ENCODE measurements around the gene TSPEAR. TPM values are rescaled to one million over a fixed set of nuclear protein-coding genes. Genes with fewer than 3 reads are reported as not detected.
"Not testable (repeated sequence)": the region's sequence is repeated elsewhere in the genome, so short reads cannot be mapped to it uniquely, and the experiment has no call there.

TSPEAR gene
- total and polyA plus RNA-seq, 4 donors = 0.24 to 0.66 (median 0.33) TPM; not detected in 1

DNA sequence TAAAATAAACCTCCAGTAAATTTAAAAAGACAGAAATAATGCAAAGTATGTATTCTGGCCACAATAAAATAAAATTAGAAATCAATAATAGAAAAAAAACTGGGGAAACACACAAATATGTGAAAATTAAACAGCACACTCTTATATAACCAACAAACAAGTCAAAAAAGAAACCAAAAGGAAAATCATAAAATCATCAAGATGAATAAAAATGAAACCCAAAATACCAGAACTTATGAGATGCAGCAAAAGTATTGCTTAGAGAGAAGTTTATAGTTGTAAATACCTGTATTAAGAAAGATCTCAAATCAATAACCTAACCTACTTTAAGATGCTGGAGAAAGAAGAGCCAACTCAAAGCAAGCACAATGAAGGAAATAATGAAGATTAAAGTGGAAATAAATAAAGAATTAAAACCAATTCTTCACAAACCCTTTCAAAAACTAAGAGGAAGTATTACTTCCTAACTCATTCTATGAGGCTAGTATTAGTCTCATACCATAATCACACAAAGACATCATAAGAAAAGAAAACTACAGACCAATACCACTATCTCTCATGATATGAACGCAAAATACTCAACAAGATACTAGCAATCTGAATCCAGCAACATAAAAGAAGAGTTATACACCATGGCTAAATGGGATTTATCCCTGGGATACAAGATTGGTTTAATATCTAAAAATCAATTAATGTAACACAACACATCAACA, 146.3 kb downstream of the TSPEAR start:
- H3K4me3 ChIP-seq (ENCODE audit: low read depth, low read length) = no peak overlapping the region
- no peaks in the 10 kb centered on the region for H3K36me3 ChIP-seq (ENCODE audit: control insufficient read depth, insufficient read depth, low read length)
- no peaks in the 10 kb centered on the region for H3K4me1 ChIP-seq (ENCODE audit: control insufficient read depth, insufficient read depth, low read length)
- no CpG with 5 or more reads among the region's 1 CpG for WGBS (ENCODE audit: insufficient coverage)
- no peak for DNase-seq (ENCODE audit: low read depth in 4 of 6, low spot score in 6 of 6)
- no peak overlapping the region for H3K27ac ChIP-seq (ENCODE audit: low read depth, low read length)
- H3K9me3 ChIP-seq (ENCODE audit: control insufficient read depth, insufficient read depth, low read length) = peaks cover 3% of the 10 kb centered on the region
- no peaks in the 10 kb centered on the region for H3K27me3 ChIP-seq (ENCODE audit: control insufficient read depth, insufficient read depth, low read length)

DNA sequence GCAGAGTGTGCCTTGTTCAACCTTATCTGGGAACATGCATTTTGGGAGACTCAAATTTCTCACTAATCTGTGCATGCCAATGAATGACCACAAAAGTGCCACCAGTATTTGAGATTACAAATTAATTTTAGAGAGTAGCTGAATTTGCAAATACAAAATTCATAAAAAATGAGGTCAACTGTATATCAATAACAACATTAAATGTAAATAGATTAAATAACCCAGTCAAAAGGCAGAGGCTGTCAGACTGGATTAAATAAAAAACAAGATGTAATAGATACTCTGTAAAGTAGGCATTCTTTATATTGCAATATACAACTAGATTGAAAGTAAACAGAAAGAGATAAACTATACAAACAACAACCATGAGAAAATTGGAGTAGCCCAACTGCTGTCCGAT, 147.3 kb downstream of the TSPEAR start:
- WGBS (ENCODE audit: insufficient coverage) = no CpG with 5 or more reads among the region's 1 CpG
- Histone ChIP-seq H3K27ac (ENCODE audit: low read depth, low read length) (no peak overlapping the region), H3K4me1 (ENCODE audit: control insufficient read depth, insufficient read depth, low read length) (no peaks in the 10 kb centered on the region), H3K27me3 (ENCODE audit: control insufficient read depth, insufficient read depth, low read length) (no peaks in the 10 kb centered on the region), H3K4me3 (ENCODE audit: low read depth, low read length) (no peak overlapping the region), H3K9me3 (ENCODE audit: control insufficient read depth, insufficient read depth, low read length) (peaks cover 3% of the 10 kb centered on the region), H3K36me3 (ENCODE audit: control insufficient read depth, insufficient read depth, low read length) (no peaks in the 10 kb centered on the region)
- no peak for DNase-seq (ENCODE audit: low read depth in 4 of 6, low spot score in 6 of 6)

DNA sequence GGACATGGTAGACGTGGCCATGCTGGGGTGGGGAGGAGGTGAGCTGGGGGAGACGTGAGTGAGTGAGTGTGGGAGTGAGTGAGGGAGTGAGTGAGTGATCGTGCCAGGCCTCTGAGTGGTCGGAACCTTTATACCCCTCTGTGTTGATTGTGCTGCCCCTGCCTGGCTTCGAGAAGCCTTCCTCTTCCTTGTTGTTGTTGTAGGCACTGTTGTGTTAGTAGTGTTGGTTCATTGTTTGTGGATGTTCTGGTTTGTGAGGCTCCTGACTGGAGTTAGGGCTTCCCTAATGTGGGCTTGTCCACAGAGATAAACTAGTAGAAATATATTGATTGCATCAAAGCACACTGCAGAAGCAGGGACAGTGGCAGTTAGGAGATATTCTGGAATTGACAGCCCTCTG, 152.7 kb downstream of the TSPEAR start, which contains the start of gene KRTAP10-3:
Gene KRTAP10-3 (minus strand): TSS at position 101 of the 400 bp plus-strand sequence. CDS start 80 bp downstream, at position 21.
- WGBS (ENCODE audit: insufficient coverage) = 69% methylated on average over 5 of the region's 5 CpGs
- no peak within 1 kb of the TSS for H3K27ac ChIP-seq (ENCODE audit: low read depth, low read length)
- H3K9me3 ChIP-seq (ENCODE audit: control insufficient read depth, insufficient read depth, low read length) = peaks cover 3% of the 10 kb centered on the region

DNA sequence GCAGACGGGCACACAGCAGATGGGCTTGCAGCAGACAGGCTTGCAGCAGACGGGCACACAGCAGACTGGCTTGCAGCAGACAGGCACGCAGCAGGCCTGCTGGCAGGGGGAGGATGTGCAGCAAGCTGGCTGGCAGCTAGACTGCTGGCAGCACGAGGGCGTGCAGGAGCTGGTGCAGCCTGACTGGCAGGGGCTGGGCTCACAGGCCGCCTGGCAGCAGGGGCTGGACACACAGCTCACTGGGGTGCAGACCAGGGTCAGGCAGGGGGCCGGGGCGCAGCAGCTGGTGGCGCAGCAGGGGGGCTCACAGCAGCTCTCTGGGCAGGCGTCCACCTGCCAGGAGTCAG, 153.1 kb downstream of the TSPEAR start:
- WGBS (ENCODE audit: insufficient coverage) = 73% methylated on average over 9 of the region's 10 CpGs

More for the DNA sequence above, 152.7 kb downstream of the TSPEAR start, which contains the start of gene KRTAP10-3:
- peaks cover 2% of the 10 kb centered on the region for H3K27me3 ChIP-seq (ENCODE audit: control insufficient read depth, insufficient read depth, low read length)
- no peak within 1 kb of the TSS for H3K4me3 ChIP-seq (ENCODE audit: low read depth, low read length)
- no peak for DNase-seq (ENCODE audit: low read depth in 4 of 6, low spot score in 6 of 6)
- H3K4me1 ChIP-seq (ENCODE audit: control insufficient read depth, insufficient read depth, low read length) = no peaks in the 10 kb centered on the region
- H3K36me3 ChIP-seq (ENCODE audit: control insufficient read depth, insufficient read depth, low read length) = no peaks in the 10 kb centered on the region

DNA sequence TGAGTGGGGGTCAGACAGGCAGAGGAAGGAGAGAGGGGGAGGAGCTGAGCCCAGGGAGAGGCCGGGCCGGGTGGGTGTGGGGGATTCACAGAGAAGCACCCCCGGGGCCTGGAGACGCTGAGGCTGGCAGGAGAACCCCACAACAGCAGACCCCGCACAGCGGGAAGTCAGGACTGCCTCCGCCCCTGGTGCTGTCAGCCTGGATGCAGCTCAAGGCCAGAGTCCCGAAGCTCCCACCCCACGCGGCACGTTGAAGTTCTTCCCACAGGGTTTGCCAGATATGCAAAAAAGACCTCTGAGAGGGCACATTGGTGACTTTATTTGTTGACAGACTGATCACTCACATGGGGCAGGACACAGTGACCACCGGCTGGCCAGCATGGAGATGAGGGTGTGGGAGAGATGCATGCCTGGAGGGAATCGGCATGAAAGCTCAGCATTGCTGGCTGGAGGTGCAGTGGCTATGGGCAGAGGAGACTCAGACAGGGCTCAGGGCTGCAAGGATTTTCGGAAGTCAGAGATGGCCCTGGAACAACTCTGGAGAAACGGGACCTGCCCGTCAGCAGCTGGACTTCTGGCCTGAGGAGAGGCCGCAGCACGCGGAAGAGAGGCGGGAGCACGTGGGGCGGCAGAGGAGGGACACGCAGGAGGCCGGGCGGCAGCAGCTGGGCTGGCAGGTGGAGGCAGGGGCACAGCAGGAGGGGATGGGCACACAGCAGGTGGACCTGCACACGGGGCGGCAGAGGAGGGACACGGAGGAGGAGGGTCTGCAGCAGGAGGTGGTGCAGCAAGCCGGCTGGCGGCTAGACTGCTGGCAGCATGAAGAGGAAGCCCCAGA, 153.7 kb downstream of the TSPEAR start:
- no peak for DNase-seq (ENCODE audit: low read depth in 4 of 6, low spot score in 6 of 6)
- Histone ChIP-seq H3K36me3 (ENCODE audit: control insufficient read depth, insufficient read depth, low read length) (no peaks in the 10 kb centered on the region), H3K9me3 (ENCODE audit: control insufficient read depth, insufficient read depth, low read length) (peaks cover 3% of the 10 kb centered on the region), H3K4me3 (ENCODE audit: low read depth, low read length) (no peak overlapping the region), H3K27me3 (ENCODE audit: control insufficient read depth, insufficient read depth, low read length) (peaks cover 2% of the 10 kb centered on the region), H3K27ac (ENCODE audit: low read depth, low read length) (no peak overlapping the region), H3K4me1 (ENCODE audit: control insufficient read depth, insufficient read depth, low read length) (no peaks in the 10 kb centered on the region)
- 49% methylated on average over 27 of the region's 30 CpGs for WGBS (ENCODE audit: insufficient coverage)

More for the DNA sequence above, 153.1 kb downstream of the TSPEAR start:
- H3K36me3 ChIP-seq (ENCODE audit: control insufficient read depth, insufficient read depth, low read length); DNase-seq (ENCODE audit: low read depth in 4 of 6, low spot score in 6 of 6); H3K27ac ChIP-seq (ENCODE audit: low read depth, low read length); H3K4me3 ChIP-seq (ENCODE audit: low read depth, low read length); H3K9me3 ChIP-seq (ENCODE audit: control insufficient read depth, insufficient read depth, low read length); H3K27me3 ChIP-seq (ENCODE audit: control insufficient read depth, insufficient read depth, low read length); H3K4me1 ChIP-seq (ENCODE audit: control insufficient read depth, insufficient read depth, low read length): not testable (repeated sequence)

DNA sequence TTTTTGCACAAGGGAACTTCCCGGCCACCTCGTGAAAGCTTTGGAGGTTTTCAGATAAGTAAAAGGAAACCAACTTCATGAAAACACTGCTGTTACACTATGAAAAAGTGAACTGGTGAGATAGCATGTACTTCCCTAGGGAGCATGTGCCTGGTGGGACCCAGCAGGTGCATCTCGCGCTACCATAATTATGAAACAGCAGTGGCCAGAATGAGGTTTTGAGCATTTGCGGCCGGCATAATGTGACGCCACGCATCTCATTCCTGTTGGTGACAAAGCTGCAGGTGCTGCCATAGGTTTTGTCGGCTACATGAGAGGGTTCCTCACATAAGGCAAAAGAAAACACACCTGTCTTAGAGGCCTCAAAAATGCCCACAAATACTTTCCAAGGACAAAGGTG, 154.5 kb downstream of the TSPEAR start:
- Histone ChIP-seq H3K4me1 (ENCODE audit: control insufficient read depth, insufficient read depth, low read length) (no peaks in the 10 kb centered on the region), H3K4me3 (ENCODE audit: low read depth, low read length) (no peak overlapping the region), H3K9me3 (ENCODE audit: control insufficient read depth, insufficient read depth, low read length) (no peaks in the 10 kb centered on the region), H3K27me3 (ENCODE audit: control insufficient read depth, insufficient read depth, low read length) (peaks cover 2% of the 10 kb centered on the region), H3K36me3 (ENCODE audit: control insufficient read depth, insufficient read depth, low read length) (no peaks in the 10 kb centered on the region), H3K27ac (ENCODE audit: low read depth, low read length) (no peak overlapping the region)
- 71% methylated on average over 9 of the region's 9 CpGs for WGBS (ENCODE audit: insufficient coverage)
- DNase-seq (ENCODE audit: low read depth in 4 of 6, low spot score in 6 of 6) = no peak

DNA sequence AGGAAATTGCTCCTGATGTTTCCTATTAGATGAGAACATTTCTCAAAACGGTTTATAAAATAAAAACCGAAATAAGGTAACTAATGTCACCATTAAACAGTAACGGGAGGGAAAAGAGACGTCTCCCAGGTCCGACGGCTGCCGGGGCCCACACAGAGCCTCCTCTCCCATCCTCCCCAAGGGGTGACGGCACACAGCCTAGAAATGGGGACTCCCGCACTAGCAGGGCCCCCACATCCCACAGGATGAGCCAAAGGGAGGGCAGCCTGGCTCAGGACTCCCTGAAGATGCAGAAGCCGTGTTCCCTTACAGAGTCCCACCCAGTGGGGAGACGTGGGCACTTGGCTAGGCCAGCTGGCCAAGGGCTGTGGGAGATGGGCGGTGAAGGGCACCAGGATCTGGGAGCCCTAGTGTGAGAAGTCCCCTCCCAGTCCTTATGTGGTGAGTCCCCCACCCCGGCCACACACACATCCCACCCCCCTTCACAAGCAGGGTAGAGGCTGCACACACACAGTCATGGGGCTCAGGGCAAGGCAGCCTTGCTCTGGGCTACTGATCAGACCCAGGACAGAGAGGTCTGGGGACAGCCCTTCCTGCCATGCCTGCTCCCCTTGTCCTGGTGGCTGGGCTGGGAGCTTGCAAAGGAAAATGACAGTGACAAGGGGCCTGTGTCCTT, 156.0 kb downstream of the TSPEAR start:
- no peak for DNase-seq (ENCODE audit: low read depth in 4 of 6, low spot score in 6 of 6)
- H3K36me3 ChIP-seq (ENCODE audit: control insufficient read depth, insufficient read depth, low read length) = no peaks in the 10 kb centered on the region
- H3K4me1 ChIP-seq (ENCODE audit: control insufficient read depth, insufficient read depth, low read length) = no peaks in the 10 kb centered on the region
- H3K27me3 ChIP-seq (ENCODE audit: control insufficient read depth, insufficient read depth, low read length) = peaks cover 2% of the 10 kb centered on the region
- 91% methylated on average over 10 of the region's 13 CpGs for WGBS (ENCODE audit: insufficient coverage)
- no peak overlapping the region for H3K4me3 ChIP-seq (ENCODE audit: low read depth, low read length)
- H3K27ac ChIP-seq (ENCODE audit: low read depth, low read length) = no peak overlapping the region
- no peaks in the 10 kb centered on the region for H3K9me3 ChIP-seq (ENCODE audit: control insufficient read depth, insufficient read depth, low read length)

DNA sequence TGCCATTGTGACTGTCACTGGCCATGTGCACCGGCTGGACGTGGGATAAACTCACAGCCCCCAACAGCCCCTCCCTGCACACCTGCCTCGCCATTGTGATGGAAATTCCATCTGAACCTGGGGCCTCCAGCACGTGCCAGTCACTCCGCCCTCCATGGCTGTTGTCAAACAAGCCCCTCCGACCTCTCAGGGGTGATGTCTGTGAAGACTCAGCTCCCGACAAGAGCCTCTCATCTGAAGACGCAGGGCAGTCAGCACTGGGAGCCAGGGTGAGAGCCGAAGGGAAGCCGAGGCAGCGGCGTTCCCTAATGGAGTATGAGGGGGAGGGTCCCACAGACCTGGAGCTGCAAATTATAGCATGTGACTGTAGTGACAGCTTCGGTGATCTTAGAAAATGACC, 158.7 kb downstream of the TSPEAR start:
- Histone ChIP-seq H3K27ac (ENCODE audit: low read depth, low read length) (no peak overlapping the region), H3K4me1 (ENCODE audit: control insufficient read depth, insufficient read depth, low read length) (peaks cover 1% of the 10 kb centered on the region), H3K9me3 (ENCODE audit: control insufficient read depth, insufficient read depth, low read length) (no peaks in the 10 kb centered on the region), H3K4me3 (ENCODE audit: low read depth, low read length) (no peak overlapping the region), H3K36me3 (ENCODE audit: control insufficient read depth, insufficient read depth, low read length) (no peaks in the 10 kb centered on the region), H3K27me3 (ENCODE audit: control insufficient read depth, insufficient read depth, low read length) (no peaks in the 10 kb centered on the region)
- no peak for DNase-seq (ENCODE audit: low read depth in 4 of 6, low spot score in 6 of 6)
- 53% methylated on average over 11 of the region's 13 CpGs for WGBS (ENCODE audit: insufficient coverage)

DNA sequence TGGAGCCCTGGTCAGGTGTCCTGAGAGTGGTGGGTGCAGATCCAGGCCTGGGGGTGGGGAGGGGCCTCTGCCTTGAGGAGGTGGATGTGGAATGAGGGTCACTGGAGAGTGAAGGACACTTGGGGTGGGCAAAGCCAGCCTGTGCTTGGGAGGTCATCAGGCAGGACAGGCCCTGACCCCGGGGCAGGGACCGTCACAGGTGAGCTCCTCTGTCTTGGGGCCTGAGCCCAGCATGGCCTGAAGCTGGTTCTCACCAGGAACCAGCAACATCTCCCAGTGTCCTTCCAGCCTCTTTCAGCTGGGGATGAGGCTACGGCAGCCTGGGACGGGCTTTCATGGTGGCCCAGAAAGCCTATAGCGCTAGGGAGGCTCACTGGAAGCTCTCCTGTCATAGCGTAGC, 159.2 kb downstream of the TSPEAR start:
- no peak for DNase-seq (ENCODE audit: low read depth in 4 of 6, low spot score in 6 of 6)
- Histone ChIP-seq H3K36me3 (ENCODE audit: control insufficient read depth, insufficient read depth, low read length) (no peaks in the 10 kb centered on the region), H3K27me3 (ENCODE audit: control insufficient read depth, insufficient read depth, low read length) (no peaks in the 10 kb centered on the region), H3K4me3 (ENCODE audit: low read depth, low read length) (no peak overlapping the region), H3K27ac (ENCODE audit: low read depth, low read length) (no peak overlapping the region), H3K4me1 (ENCODE audit: control insufficient read depth, insufficient read depth, low read length) (peaks cover 2% of the 10 kb centered on the region), H3K9me3 (ENCODE audit: control insufficient read depth, insufficient read depth, low read length) (no peaks in the 10 kb centered on the region)
- 90% methylated on average over 6 of the region's 6 CpGs for WGBS (ENCODE audit: insufficient coverage)
